ENCODE results near the gene YY1.

DNA sequence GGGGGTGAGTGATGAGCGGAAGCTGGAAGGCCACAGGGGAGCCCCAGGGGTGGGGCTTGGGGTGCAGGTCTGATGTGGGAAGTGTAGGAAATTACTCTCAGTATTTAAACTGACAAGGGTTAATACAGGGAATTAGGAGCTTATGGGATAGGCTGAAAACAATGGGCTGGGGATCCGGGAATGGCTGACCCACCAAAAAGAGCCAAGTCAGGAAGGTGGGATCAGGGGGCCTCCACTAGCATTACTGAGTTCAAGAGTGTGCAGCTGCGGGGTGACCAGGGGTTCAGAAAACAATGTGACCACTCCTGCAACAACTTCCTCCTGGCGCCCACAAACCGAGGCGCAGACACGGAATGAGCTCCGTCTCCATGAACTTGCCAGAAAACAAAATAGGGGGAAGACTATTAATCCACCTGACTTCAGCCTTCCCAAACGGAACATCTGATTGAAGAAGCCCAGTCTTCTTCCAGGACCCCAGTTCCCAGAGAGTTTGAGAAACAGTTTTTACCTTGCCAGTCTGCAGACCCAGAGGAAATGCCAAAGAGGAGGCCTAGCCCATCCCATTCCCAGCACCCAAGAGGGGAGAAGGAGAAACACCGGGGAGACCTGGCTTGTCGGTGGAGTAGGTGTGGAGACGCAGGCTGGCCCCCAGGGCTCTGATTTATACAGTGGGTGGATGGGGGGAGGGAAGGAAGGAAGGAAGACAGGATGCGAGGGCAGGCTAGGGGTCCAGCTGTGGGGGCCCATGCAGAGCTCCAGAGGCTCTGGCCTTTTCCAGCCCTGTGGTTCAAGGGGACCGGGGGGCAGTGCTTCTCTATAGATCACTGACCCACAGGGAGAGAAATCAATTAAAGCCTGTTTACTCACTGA lies 16.5 kb upstream of the YY1 start:
- TF ChIP-seq, protein P1, sequence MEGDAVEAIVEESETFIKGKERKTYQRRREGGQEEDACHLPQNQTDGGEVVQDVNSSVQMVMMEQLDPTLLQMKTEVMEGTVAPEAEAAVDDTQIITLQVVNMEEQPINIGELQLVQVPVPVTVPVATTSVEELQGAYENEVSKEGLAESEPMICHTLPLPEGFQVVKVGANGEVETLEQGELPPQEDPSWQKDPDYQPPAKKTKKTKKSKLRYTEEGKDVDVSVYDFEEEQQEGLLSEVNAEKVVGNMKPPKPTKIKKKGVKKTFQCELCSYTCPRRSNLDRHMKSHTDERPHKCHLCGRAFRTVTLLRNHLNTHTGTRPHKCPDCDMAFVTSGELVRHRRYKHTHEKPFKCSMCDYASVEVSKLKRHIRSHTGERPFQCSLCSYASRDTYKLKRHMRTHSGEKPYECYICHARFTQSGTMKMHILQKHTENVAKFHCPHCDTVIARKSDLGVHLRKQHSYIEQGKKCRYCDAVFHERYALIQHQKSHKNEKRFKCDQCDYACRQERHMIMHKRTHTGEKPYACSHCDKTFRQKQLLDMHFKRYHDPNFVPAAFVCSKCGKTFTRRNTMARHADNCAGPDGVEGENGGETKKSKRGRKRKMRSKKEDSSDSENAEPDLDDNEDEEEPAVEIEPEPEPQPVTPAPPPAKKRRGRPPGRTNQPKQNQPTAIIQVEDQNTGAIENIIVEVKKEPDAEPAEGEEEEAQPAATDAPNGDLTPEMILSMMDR (IDR thresholded peaks at IDR 0.05 in 4 of 5, conservative IDR thresholded peaks at IDR 0.05 in 1 of 5): no peak
- no peak for TF ChIP-seq POLR2A (IDR thresholded peaks at IDR 0.05)
